ENCODE results near the gene INCA1.

The INCA1 gene

GRCh38 chr17:5003214-5003867 lies 6.0 kb upstream of the INCA1 start:
- no peak for DNase-seq (ENCODE audit: low read depth)

- no peak for DNase-seq (ENCODE audit: low read depth)
Measured at GRCh38 chr17:5002121-5002788, 4.9 kb upstream of the INCA1 start.

- no peak for DNase-seq (ENCODE audit: low read depth)
Measured at GRCh38 chr17:5000237-5000639, 2.9 kb upstream of the INCA1 start.

GRCh38 chr17:4999430-5000093 lies 2.2 kb upstream of the INCA1 start:
- DNase-seq (ENCODE audit: low read depth), result no peak

GRCh38 chr17:4998732-4999429 lies 1.6 kb upstream of the INCA1 start:
- DNase-seq (ENCODE audit: low read depth), result no peak

GRCh38 chr17:4998027-4998731 lies 857 bp upstream of the INCA1 start:
- no peak for DNase-seq (ENCODE audit: low read depth)

- no peak for DNase-seq (ENCODE audit: low read depth)
Measured at GRCh38 chr17:4994081-4994595, 3.2 kb downstream of the INCA1 start.

- no peak for DNase-seq (ENCODE audit: low read depth)
Measured at GRCh38 chr17:4987767-4988567, 9.4 kb downstream of the INCA1 start.

- DNase-seq (ENCODE audit: low read depth), result peak; percentile 84
Measured at GRCh38 chr17:4986951-4987766, 10.2 kb downstream of the INCA1 start, which contains the start of gene CAMTA2. TSS of gene CAMTA2 (minus strand) at chr17:4987675. CDS start at chr17:4986222, 1,453 bp downstream.

- no peak for DNase-seq (ENCODE audit: low read depth)
Measured at GRCh38 chr17:4986403-4986802, 10.9 kb downstream of the INCA1 start.

- no peak for DNase-seq (ENCODE audit: low read depth)
Measured at GRCh38 chr17:4982305-4982704, 15.0 kb downstream of the INCA1 start.

GRCh38 chr17:4980644-4981216 lies 16.6 kb downstream of the INCA1 start:
- no peak for DNase-seq (ENCODE audit: low read depth)

- no peak for DNase-seq (ENCODE audit: low read depth)
Measured at GRCh38 chr17:4978726-4979125, 18.6 kb downstream of the INCA1 start.

- DNase-seq (ENCODE audit: low read depth), result no peak
Measured at GRCh38 chr17:4974115-4974670, 23.1 kb downstream of the INCA1 start.

GRCh38 chr17:4973256-4974114 lies 23.8 kb downstream of the INCA1 start:
- no peak for DNase-seq (ENCODE audit: low read depth)

- DNase-seq (ENCODE audit: low read depth), result no peak
Measured at GRCh38 chr17:4972752-4973151, 24.6 kb downstream of the INCA1 start.

- DNase-seq (ENCODE audit: low read depth), result no peak
Measured at GRCh38 chr17:4972322-4972721, 25.0 kb downstream of the INCA1 start.

- DNase-seq (ENCODE audit: low read depth), result no peak
Measured at GRCh38 chr17:4971826-4972225, 25.5 kb downstream of the INCA1 start.
